GM10266 (cell line): ENCODE results near the gene ID4.

Experiments
- DNase-seq: peaks from one replicate; pipeline ENCODE4 v3.0.0; 2012; ENCODE audit errors: extremely low spot score
- CTCF ChIP-seq: IDR thresholded peaks from 2 replicates; pipeline ENCODE4 v1.5.1; 2012; ENCODE audit warnings: mild to moderate bottlenecking, low read depth; ENCODE audit not compliant: control insufficient read depth, insufficient read depth; ENCODE audit errors: missing control alignments

The ID4 gene

GRCh38 chr6:19860235-19860877, 23.2 kb downstream of the ID4 start:
- no peak for TF ChIP-seq CTCF
- no peak for DNase-seq

GRCh38 chr6:19864285-19864684, 27.1 kb downstream of the ID4 start:
- no peak for TF ChIP-seq CTCF
- no peak for DNase-seq

GRCh38 chr6:19865178-19865577, 28.0 kb downstream of the ID4 start:
- no peak for TF ChIP-seq CTCF
- DNase-seq = no peak

GRCh38 chr6:19866173-19866984, 29.2 kb downstream of the ID4 start:
- DNase-seq = no peak
- no peak for TF ChIP-seq CTCF

- DNase-seq = no peak
- TF ChIP-seq CTCF = no peak
Observed at GRCh38 chr6:19866985-19867627, 29.9 kb downstream of the ID4 start.

DNA sequence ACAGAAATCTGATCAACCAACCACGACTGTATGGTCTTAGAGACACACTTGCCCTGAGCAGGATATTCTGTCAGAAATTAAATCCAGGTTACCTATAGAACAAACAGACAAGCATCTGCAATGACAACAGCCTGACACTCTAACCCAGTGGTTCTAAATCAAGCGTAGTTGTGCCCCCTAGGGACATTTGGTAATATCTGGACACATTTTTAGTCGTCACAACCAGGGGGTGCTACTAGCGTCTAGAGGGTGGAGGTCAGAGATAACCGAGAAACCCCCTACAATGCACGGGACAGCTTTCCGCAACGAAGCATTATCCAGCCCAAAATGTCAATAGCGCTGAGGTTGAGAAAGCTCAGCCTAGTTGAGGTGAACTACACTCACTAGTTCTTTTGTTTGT, 32.3 kb downstream of the ID4 start:
- DNase-seq = no peak
- no peak for TF ChIP-seq CTCF

DNA sequence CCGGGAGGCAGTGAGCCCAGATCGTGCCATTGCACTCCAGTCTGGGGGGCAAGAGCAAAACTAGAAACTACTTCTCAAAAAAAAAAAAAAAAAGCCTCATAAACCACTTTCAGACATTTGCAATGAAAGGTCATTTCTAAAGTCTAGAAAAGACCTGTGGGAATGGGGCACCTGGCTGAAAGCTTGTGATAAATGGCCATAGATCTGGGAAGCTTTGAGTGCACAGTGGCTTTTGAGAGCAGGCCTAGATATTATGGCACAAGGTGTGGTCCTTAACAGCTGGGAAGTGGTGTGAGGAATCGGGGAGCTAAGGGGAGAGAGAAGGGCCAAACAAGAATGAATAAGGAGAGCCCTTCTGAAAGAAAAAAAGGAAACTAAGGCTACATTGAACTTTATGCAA, 33.2 kb downstream of the ID4 start:
- no peak for TF ChIP-seq CTCF

More for the DNA sequence above, 33.2 kb downstream of the ID4 start:
- no peak for DNase-seq
